ENCODE results near the gene NEXN.

NEXN gene

DNA sequence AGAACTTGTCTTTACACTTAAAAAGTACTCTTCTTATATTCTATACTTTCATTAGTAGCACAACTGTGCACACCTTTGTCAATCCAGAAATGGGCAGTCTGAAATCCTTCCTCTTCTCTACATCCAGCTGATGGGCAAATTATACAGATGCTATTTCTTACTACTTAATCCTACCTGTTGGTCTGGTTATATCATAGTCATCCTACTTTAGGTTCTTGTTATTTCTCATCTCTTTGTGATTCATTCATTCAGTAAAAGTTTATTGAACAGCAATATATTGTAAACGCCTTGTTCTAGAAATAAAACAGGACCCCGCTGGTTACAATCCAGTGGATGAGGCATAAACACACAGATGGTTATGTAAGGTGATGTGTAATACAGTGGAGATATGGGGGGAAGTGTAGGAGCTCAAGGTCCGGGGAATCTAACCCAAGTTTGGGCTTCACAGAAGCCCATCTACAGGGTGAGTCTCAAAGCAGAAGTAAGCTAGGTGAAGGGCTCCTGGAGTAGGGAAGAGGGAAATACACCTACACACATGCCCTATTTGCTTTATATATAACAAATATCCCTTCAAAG is 102.3 kb downstream of the NEXN start:
- no peak overlapping the region for H3K4me3 ChIP-seq (ENCODE audit: low read depth, low read length)
- no peak for DNase-seq (ENCODE audit: low read depth)

DNA sequence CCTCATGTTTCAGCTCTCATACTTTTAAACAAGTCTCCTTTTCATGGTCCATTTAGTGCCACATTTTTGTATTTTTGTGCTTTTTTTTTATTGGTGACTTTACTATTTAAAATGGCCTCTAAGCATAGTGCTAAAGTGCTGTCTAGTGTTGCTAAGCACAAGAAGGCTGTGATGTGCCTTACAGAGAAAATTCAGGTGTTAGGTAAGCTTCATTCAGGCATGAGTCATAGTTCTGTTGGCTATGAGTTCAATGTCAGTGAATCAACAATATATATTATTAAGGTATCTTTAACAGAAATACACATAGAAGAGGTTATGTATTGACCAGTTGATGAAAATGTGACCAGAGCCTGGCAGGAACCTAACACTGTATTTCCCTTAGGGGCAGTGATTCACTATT is 103.2 kb downstream of the NEXN start:
- H3K4me3 ChIP-seq (ENCODE audit: low read depth, low read length) = no peak overlapping the region
- no peak for DNase-seq (ENCODE audit: low read depth)
- TF ChIP-seq, protein P1, sequence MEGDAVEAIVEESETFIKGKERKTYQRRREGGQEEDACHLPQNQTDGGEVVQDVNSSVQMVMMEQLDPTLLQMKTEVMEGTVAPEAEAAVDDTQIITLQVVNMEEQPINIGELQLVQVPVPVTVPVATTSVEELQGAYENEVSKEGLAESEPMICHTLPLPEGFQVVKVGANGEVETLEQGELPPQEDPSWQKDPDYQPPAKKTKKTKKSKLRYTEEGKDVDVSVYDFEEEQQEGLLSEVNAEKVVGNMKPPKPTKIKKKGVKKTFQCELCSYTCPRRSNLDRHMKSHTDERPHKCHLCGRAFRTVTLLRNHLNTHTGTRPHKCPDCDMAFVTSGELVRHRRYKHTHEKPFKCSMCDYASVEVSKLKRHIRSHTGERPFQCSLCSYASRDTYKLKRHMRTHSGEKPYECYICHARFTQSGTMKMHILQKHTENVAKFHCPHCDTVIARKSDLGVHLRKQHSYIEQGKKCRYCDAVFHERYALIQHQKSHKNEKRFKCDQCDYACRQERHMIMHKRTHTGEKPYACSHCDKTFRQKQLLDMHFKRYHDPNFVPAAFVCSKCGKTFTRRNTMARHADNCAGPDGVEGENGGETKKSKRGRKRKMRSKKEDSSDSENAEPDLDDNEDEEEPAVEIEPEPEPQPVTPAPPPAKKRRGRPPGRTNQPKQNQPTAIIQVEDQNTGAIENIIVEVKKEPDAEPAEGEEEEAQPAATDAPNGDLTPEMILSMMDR (conservative IDR thresholded peaks at IDR 0.05; ENCODE audit: low read depth, low read length) = no peak

More for the DNA sequence above, 102.3 kb downstream of the NEXN start:
- TF ChIP-seq, protein P1 (conservative IDR thresholded peaks at IDR 0.05; ENCODE audit: low read depth, low read length) = no peak
